GM21390 (cell line): ENCODE data around the gene REL.
"Not testable (repeated sequence)": the region's sequence is repeated elsewhere in the genome, so short reads cannot be mapped to it uniquely, and the experiment has no call there.

Experiments
- ATAC-seq: cut with Tn5 transposase; IDR thresholded peaks from one replicate; pipeline ENCODE4 v1.9.1; 2021; ENCODE audit not compliant: unreplicated experiment

Gene REL

GRCh38 chr2:60906395-60906794, 25.0 kb downstream of the REL start:
- no peak for ATAC-seq

DNA sequence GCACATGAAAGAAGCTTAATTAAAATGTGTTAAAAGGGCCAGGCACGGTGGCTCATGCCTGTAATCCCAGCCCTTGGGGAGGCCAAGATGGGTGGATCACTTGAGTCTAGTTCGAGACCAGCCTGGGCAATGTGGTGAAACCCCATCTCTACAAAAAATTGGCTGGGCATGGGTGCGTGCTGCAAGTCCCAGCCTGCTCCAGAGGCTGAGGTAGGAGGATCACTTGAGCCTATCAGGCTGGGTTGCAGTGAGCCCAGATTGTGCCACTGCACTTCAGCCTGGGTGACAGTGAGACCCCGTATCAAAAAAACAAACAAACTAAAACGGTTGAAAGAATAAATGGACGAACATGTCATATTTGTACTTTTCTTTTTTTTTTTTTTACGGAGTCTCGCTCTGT, 26.0 kb downstream of the REL start:
- ATAC-seq, result no peak

GRCh38 chr2:60925994-60926740, 44.8 kb downstream of the REL start:
- ATAC-seq, result no peak

DNA sequence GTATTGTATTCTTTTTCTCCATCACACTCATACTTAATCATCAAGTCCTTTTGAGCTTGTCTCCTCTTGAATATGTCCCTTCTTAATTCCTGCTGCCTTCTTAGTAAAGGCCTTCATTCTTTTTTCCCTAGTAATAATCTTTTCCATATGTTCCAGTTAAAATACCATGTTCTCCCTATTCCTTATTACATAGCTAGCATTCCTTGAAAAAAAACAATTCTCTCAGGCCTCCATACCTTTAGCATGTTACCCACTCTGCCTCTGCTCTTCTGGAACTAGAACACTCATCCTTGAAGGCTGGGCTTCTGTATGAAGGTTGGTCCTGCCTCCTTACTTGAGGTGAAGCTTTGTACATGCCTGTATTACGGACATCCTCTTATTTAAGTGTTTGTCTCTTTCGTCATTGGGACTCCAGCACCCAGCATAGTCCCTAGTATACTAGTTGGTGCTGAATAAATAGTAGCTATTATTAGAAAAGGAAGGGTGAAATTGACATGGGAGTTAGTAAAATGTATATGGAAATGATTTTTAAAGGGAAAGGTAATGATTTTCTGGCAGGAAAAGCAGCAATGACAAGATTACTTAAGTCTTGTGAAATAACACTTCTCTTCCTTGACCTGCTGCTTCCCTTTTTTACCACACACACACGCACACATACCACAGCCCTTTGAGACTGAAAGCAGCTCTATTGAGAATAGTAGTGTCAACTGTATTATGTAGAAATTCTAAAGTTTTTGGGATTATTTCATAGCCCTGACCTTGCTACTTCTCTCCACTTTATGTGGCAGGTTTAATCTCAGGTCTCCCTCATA, 45.6 kb downstream of the REL start:
- ATAC-seq, result no peak

- ATAC-seq, result not testable (repeated sequence)
Measured at GRCh38 chr2:60932061-60932460, 50.7 kb downstream of the REL start.

DNA sequence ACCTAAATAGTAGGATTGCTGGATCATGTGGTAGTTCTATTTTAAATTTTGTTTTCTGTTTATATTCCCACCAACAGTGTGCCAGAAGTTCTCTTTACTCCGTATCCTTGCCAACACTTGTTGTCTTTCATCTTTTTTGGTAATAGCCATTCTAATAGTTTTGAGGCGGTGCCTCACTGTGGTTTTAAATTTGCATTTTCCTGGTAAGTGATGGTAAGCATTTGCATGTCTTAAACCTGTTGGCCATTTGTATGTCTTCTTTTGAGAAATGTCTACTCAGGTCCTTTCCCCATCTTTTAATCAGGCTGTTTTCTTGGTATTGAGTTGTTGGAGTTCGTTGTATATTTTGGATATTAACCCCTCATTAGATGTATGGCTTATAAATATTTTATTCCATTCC, 51.6 kb downstream of the REL start:
- no peak for ATAC-seq

GRCh38 chr2:60934165-60934722, 52.9 kb downstream of the REL start:
- no peak for ATAC-seq

GRCh38 chr2:60936757-60937156, 55.4 kb downstream of the REL start:
- ATAC-seq, result no peak

DNA sequence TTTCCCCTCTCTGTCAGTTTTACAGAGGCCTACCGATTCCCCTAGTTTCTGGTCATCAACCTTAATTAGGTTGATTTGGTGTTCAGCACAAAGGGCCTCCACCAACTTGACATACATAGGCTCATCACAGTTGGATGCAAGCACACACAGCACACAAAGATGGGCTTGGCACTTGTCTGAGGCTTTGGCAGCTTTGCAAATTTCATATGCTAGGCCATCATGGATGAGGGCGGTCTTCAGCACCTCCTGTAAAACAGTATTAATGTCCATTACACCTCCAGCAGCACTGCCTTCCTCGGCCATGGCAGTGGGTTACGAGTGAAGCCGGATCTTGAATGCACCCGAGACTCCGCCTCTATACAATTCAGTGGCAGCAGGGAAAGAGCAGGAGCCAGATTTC, 56.9 kb downstream of the REL start:
- no peak for ATAC-seq

DNA sequence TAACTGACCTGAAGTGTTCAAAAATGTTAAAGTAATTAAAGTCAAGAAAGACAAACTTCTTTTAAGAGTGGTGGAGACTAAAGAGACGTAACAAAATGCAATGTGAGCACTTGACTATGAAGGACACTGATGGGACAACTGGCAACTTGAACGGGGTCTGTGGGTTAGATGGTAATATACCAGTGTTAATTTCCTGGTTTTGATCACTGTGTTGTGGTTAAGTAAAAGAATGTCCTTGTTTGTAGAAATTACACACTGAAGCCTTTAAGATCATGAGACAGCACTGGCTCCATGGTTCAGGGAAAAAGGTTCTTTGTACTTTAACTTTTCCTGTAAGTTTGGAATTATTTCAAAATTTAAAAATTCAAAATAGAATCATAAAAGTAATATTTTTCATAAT, 58.2 kb downstream of the REL start:
- ATAC-seq, result no peak

DNA sequence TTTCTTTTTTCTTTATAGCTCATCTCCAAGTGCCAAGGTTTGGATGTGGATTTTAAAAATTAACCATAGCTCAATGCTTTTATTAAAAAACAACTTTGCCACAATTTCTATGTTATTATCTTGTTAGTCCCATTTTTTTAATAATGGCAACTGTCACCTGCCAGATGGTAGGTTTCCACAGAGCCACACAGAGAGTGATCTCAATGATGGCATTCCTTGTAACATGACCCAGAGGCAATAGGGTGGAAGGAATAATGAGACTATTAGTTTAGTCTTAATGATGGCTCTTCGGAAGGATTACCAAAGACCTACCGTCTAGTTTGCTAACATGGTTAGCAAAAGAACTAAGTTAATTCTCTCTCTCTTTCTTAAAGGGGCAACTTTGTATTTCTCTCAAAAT, 64.0 kb downstream of the REL start:
- ATAC-seq, result no peak

DNA sequence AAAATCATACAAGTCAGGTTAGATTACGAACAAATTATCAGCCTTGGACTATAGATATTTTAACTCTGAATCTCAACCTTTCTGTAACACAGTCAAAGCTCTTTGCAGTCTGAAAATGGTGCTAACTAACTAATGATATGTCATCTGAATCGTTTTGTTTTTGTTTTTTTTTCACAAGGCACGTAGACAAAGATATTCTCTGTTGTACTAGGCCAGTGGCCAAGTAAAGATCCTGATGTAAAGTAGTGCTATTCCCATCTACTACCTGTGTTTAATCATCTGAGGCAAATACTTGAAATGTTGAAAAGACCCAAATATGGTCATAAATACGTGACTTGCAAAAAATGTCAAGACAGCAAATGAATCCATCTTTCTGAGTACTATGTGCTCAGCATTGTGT, 65.7 kb downstream of the REL start:
- ATAC-seq, result no peak

- ATAC-seq, result no peak
Measured at GRCh38 chr2:60948161-60948560, 66.8 kb downstream of the REL start.

DNA sequence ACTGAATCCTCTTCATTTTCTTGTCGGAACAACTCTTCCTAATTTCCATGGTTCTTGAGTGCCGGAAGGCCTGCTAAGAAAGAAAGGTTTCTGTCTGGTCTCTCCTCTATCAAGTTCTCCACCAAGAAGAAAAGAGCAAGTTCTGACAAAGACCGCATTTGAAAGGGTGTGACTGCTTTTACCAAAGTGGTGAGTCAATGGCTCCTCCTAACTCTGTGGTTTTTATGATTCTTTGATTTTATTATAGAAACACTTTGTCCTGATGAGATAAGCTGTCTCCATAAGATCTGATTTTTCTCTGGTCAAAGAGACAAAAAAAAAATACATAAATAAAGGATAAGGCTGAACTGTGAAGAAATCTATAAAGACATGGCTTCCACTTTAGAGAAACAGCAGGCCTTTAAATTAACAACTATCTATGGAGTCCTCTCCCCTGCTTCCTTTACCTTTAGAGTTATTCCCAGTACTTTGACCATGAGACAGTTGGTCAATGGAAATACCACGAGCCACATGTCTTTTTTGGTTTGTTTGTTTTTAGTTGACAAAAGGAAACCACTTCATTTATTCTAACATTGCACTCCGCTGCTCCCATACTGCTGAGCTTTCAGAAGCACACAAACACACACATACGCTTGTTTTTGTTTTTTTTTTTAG, 67.7 kb downstream of the REL start:
- no peak for ATAC-seq

DNA sequence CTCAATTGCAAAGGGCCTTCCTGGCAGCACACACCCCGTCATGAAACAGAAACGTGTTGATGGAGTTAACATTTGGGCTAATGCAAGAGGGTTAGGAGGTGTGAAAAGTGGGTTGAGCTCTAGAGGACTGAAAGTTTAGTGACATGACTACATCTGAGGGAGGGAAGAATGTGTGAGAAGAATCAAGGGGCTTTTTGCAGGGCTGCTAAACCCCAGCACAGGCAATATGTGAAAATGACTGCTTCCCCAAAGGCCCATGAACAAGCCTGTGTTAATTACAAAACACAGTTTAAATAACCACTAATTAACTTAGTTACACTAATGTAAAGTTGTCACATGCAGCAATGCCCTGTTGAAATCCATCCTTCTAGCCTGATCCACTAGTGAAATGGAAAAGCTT, 72.8 kb downstream of the REL start:
- ATAC-seq, result no peak

GRCh38 chr2:60957224-60957623, 75.8 kb downstream of the REL start:
- no peak for ATAC-seq

GRCh38 chr2:60957643-60958042, 76.3 kb downstream of the REL start:
- ATAC-seq, result no peak

- no peak for ATAC-seq
Measured at GRCh38 chr2:60958361-60958760, 77.0 kb downstream of the REL start.

GRCh38 chr2:60958800-60959199, 77.4 kb downstream of the REL start:
- no peak for ATAC-seq

- no peak for ATAC-seq
Measured at GRCh38 chr2:60959501-60959900, 78.1 kb downstream of the REL start.

GRCh38 chr2:60960706-60961105, 79.3 kb downstream of the REL start:
- ATAC-seq, result no peak

GRCh38 chr2:60961457-60961856, 80.1 kb downstream of the REL start:
- no peak for ATAC-seq
